ENCODE results near the gene SF3B2.
"Not testable (repeated sequence)": the region's sequence is repeated elsewhere in the genome, so short reads cannot be mapped to it uniquely, and the experiment has no call there.

Gene SF3B2

GRCh38 chr11:66081505-66081904 lies 29.3 kb downstream of the SF3B2 start:
- Histone ChIP-seq H3K9ac (ENCODE audit: low read length) (no peak overlapping the region), H3K4me1 (ENCODE audit: control insufficient read depth, insufficient read depth, low read length) (peaks cover 44% of the 10 kb centered on the region), H3K27me3 (replicated peaks; ENCODE audit: control insufficient read depth, insufficient read depth, low read length) (no peaks in the 10 kb centered on the region), H3K36me3 (ENCODE audit: control insufficient read depth, insufficient read depth, low read length, severe bottlenecking) (no peaks in the 10 kb centered on the region), H3K9me3 (ENCODE audit: control insufficient read depth, low read length) (no peaks in the 10 kb centered on the region), H3K4me3 (ENCODE audit: low read length) (no peak overlapping the region)
- DNase-seq (ENCODE audit: low read depth) = peak; percentile 47

GRCh38 chr11:66082946-66083698 lies 31.0 kb downstream of the SF3B2 start:
- no peaks in the 10 kb centered on the region for H3K36me3 ChIP-seq (ENCODE audit: control insufficient read depth, insufficient read depth, low read length, severe bottlenecking)
- H3K4me3 ChIP-seq (ENCODE audit: low read length) = no peak overlapping the region
- H3K9ac ChIP-seq (ENCODE audit: low read length) = no peak overlapping the region
- no peaks in the 10 kb centered on the region for H3K9me3 ChIP-seq (ENCODE audit: control insufficient read depth, low read length)
- H3K4me1 ChIP-seq (ENCODE audit: control insufficient read depth, insufficient read depth, low read length) = peaks cover 44% of the 10 kb centered on the region
- DNase-seq (ENCODE audit: low read depth) = peak; percentile 31
- no peaks in the 10 kb centered on the region for H3K27me3 ChIP-seq (replicated peaks; ENCODE audit: control insufficient read depth, insufficient read depth, low read length)

- Histone ChIP-seq H3K27me3 (replicated peaks; ENCODE audit: control insufficient read depth, insufficient read depth, low read length) (no peaks in the 10 kb centered on the region), H3K9ac (ENCODE audit: low read length) (no peak overlapping the region), H3K36me3 (ENCODE audit: control insufficient read depth, insufficient read depth, low read length, severe bottlenecking) (no peaks in the 10 kb centered on the region), H3K4me1 (ENCODE audit: control insufficient read depth, insufficient read depth, low read length) (peaks cover 44% of the 10 kb centered on the region), H3K4me3 (ENCODE audit: low read length) (no peak overlapping the region), H3K9me3 (ENCODE audit: control insufficient read depth, low read length) (no peaks in the 10 kb centered on the region)
- no peak for DNase-seq (ENCODE audit: low read depth)
These were observed 31.6 kb downstream of the SF3B2 start for GRCh38 chr11:66083767-66084166.

- Histone ChIP-seq H3K9me3 (ENCODE audit: control insufficient read depth, low read length) (no peaks in the 10 kb centered on the region), H3K27me3 (replicated peaks; ENCODE audit: control insufficient read depth, insufficient read depth, low read length) (no peaks in the 10 kb centered on the region), H3K9ac (ENCODE audit: low read length) (no peak overlapping the region), H3K36me3 (ENCODE audit: control insufficient read depth, insufficient read depth, low read length, severe bottlenecking) (no peaks in the 10 kb centered on the region), H3K4me1 (ENCODE audit: control insufficient read depth, insufficient read depth, low read length) (peaks cover 44% of the 10 kb centered on the region), H3K4me3 (ENCODE audit: low read length) (no peak overlapping the region)
- DNase-seq (ENCODE audit: low read depth) = peak; percentile 33
These were observed 32.8 kb downstream of the SF3B2 start for GRCh38 chr11:66084821-66085475.

- no peak for DNase-seq (ENCODE audit: low read depth)
- Histone ChIP-seq H3K4me1 (ENCODE audit: control insufficient read depth, insufficient read depth, low read length) (peaks cover 28% of the 10 kb centered on the region), H3K9me3 (ENCODE audit: control insufficient read depth, low read length) (no peaks in the 10 kb centered on the region), H3K4me3 (ENCODE audit: low read length) (no peak overlapping the region), H3K36me3 (ENCODE audit: control insufficient read depth, insufficient read depth, low read length, severe bottlenecking) (no peaks in the 10 kb centered on the region), H3K9ac (ENCODE audit: low read length) (no peak overlapping the region), H3K27me3 (replicated peaks; ENCODE audit: control insufficient read depth, insufficient read depth, low read length) (no peaks in the 10 kb centered on the region)
These were observed 35.2 kb downstream of the SF3B2 start for GRCh38 chr11:66087148-66087908.

GRCh38 chr11:66089067-66089466 lies 36.9 kb downstream of the SF3B2 start:
- Histone ChIP-seq H3K36me3 (ENCODE audit: control insufficient read depth, insufficient read depth, low read length, severe bottlenecking) (no peaks in the 10 kb centered on the region), H3K4me1 (ENCODE audit: control insufficient read depth, insufficient read depth, low read length) (peaks cover 13% of the 10 kb centered on the region), H3K27me3 (replicated peaks; ENCODE audit: control insufficient read depth, insufficient read depth, low read length) (no peaks in the 10 kb centered on the region), H3K9me3 (ENCODE audit: control insufficient read depth, low read length) (no peaks in the 10 kb centered on the region), H3K4me3 (ENCODE audit: low read length) (no peak overlapping the region), H3K9ac (ENCODE audit: low read length) (no peak overlapping the region)
- DNase-seq (ENCODE audit: low read depth) = no peak

- H3K9me3 ChIP-seq (ENCODE audit: control insufficient read depth, low read length) = no peaks in the 10 kb centered on the region
- H3K36me3 ChIP-seq (ENCODE audit: control insufficient read depth, insufficient read depth, low read length, severe bottlenecking) = no peaks in the 10 kb centered on the region
- H3K4me1 ChIP-seq (ENCODE audit: control insufficient read depth, insufficient read depth, low read length) = peaks cover 5% of the 10 kb centered on the region
- H3K4me3 ChIP-seq (ENCODE audit: low read length) = no peak overlapping the region
- DNase-seq (ENCODE audit: low read depth) = no peak
- H3K27me3 ChIP-seq (replicated peaks; ENCODE audit: control insufficient read depth, insufficient read depth, low read length) = no peaks in the 10 kb centered on the region
- no peak overlapping the region for H3K9ac ChIP-seq (ENCODE audit: low read length)
These were observed 38.1 kb downstream of the SF3B2 start for GRCh38 chr11:66090288-66090687.

GRCh38 chr11:66092125-66092524 lies 40.0 kb downstream of the SF3B2 start:
- DNase-seq (ENCODE audit: low read depth); H3K9ac ChIP-seq (ENCODE audit: low read length); H3K4me1 ChIP-seq (ENCODE audit: control insufficient read depth, insufficient read depth, low read length): not testable (repeated sequence)

GRCh38 chr11:66099746-66100145 lies 47.6 kb downstream of the SF3B2 start:
- not testable (repeated sequence) for H3K9me3 ChIP-seq (ENCODE audit: control insufficient read depth, low read length); H3K4me3 ChIP-seq (ENCODE audit: low read length); H3K9ac ChIP-seq (ENCODE audit: low read length); H3K36me3 ChIP-seq (ENCODE audit: control insufficient read depth, insufficient read depth, low read length, severe bottlenecking); H3K27me3 ChIP-seq (replicated peaks; ENCODE audit: control insufficient read depth, insufficient read depth, low read length); DNase-seq (ENCODE audit: low read depth)
- peaks cover 10% of the 10 kb centered on the region for H3K4me1 ChIP-seq (ENCODE audit: control insufficient read depth, insufficient read depth, low read length)

More at GRCh38 chr11:66092125-66092524, 40.0 kb downstream of the SF3B2 start:
- not testable (repeated sequence) for H3K4me3 ChIP-seq (ENCODE audit: low read length); H3K9me3 ChIP-seq (ENCODE audit: control insufficient read depth, low read length); H3K27me3 ChIP-seq (replicated peaks; ENCODE audit: control insufficient read depth, insufficient read depth, low read length); H3K36me3 ChIP-seq (ENCODE audit: control insufficient read depth, insufficient read depth, low read length, severe bottlenecking)

- H3K4me1 ChIP-seq (ENCODE audit: control insufficient read depth, insufficient read depth, low read length) = peaks cover 10% of the 10 kb centered on the region
- H3K9me3 ChIP-seq (ENCODE audit: control insufficient read depth, low read length) = no peaks in the 10 kb centered on the region
- no peak overlapping the region for H3K9ac ChIP-seq (ENCODE audit: low read length)
- no peak for DNase-seq (ENCODE audit: low read depth)
- H3K36me3 ChIP-seq (ENCODE audit: control insufficient read depth, insufficient read depth, low read length, severe bottlenecking) = no peaks in the 10 kb centered on the region
- H3K27me3 ChIP-seq (replicated peaks; ENCODE audit: control insufficient read depth, insufficient read depth, low read length) = no peaks in the 10 kb centered on the region
- no peak overlapping the region for H3K4me3 ChIP-seq (ENCODE audit: low read length)
These were observed 48.3 kb downstream of the SF3B2 start for GRCh38 chr11:66100272-66101065.

GRCh38 chr11:66101066-66101464 lies 48.9 kb downstream of the SF3B2 start:
- H3K4me3 ChIP-seq (ENCODE audit: low read length) = no peak overlapping the region
- H3K9ac ChIP-seq (ENCODE audit: low read length) = no peak overlapping the region
- DNase-seq (ENCODE audit: low read depth) = no peak
- no peaks in the 10 kb centered on the region for H3K27me3 ChIP-seq (replicated peaks; ENCODE audit: control insufficient read depth, insufficient read depth, low read length)
- H3K4me1 ChIP-seq (ENCODE audit: control insufficient read depth, insufficient read depth, low read length) = peaks cover 10% of the 10 kb centered on the region
- no peaks in the 10 kb centered on the region for H3K9me3 ChIP-seq (ENCODE audit: control insufficient read depth, low read length)
- H3K36me3 ChIP-seq (ENCODE audit: control insufficient read depth, insufficient read depth, low read length, severe bottlenecking) = no peaks in the 10 kb centered on the region

All from adipocyte (in vitro differentiated cells).